Upper lobe of left lung (tissue), 4 donors: ENCODE results near the gene TMEM258.

Source experiments
- EP300 ChIP-seq, 4 donors: sonication (generic); formaldehyde crosslinking; IDR thresholded peaks; one replicate each; pipeline ENCODE4 v1.5.1; 2017; ENCODE audit warnings: antibody characterized with exemption in 4 of 4, control low read depth in 2 of 4
- POLR2A ChIP-seq, 4 donors: fragments of 450-650 bp; IDR thresholded peaks; one replicate each; pipeline ENCODE4 v1.5.1; 2016 to 2017; ENCODE audit warnings: antibody characterized with exemption in 4 of 4, mild to moderate bottlenecking in 2 of 4
- POLR2AphosphoS5 ChIP-seq, 2 donors: sonication (generic); formaldehyde crosslinking; IDR thresholded peaks; one replicate each; pipeline ENCODE4 v1.5.1; 2017; ENCODE audit warnings: antibody characterized with exemption in 2 of 2
- TF ChIP-seq, protein P1 (sequence below), 6 experiments: fragments of 450-650 bp in 4 of 6; fragments of 200-600 bp in 2 of 6; sonication (generic) in 2 of 6; IDR thresholded peaks; one replicate each; pipeline ENCODE4 v1.5.1; 2016 to 2019; ENCODE audit warnings: antibody characterized with exemption in 6 of 6

DNA sequence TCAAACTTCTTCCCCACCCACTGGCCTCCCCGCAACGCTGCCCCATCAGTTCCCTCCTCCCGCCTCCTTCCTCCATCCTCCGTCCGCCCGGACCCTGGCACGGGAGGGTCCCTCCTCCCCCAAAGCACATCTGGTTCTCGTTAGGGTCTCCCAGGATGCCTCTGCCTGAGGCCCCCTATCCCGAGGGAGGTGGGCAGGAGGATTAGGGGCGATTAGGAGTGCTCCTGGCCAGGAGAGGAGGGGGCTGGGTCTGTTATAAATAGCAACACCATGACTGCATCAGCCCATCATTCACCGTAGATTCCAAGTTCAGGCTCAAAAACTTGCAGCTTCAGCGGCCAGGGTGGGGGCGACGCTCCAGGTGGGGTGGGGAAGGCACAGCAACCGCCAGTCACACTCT lies 29.6 kb downstream of the TMEM258 start:
- TF ChIP-seq, protein P1, sequence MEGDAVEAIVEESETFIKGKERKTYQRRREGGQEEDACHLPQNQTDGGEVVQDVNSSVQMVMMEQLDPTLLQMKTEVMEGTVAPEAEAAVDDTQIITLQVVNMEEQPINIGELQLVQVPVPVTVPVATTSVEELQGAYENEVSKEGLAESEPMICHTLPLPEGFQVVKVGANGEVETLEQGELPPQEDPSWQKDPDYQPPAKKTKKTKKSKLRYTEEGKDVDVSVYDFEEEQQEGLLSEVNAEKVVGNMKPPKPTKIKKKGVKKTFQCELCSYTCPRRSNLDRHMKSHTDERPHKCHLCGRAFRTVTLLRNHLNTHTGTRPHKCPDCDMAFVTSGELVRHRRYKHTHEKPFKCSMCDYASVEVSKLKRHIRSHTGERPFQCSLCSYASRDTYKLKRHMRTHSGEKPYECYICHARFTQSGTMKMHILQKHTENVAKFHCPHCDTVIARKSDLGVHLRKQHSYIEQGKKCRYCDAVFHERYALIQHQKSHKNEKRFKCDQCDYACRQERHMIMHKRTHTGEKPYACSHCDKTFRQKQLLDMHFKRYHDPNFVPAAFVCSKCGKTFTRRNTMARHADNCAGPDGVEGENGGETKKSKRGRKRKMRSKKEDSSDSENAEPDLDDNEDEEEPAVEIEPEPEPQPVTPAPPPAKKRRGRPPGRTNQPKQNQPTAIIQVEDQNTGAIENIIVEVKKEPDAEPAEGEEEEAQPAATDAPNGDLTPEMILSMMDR (IDR thresholded peaks at IDR 0.05), result no peak
- no peak for TF ChIP-seq POLR2A (IDR thresholded peaks at IDR 0.05)
- TF ChIP-seq EP300 (IDR thresholded peaks at IDR 0.05), result no peak
- no peak for TF ChIP-seq POLR2AphosphoS5 (IDR thresholded peaks at IDR 0.05)
